ENCODE results near the gene AIF1L. TPM values are rescaled to one million over a fixed set of nuclear protein-coding genes. Genes with fewer than 3 reads are reported as not detected.
A peak's percentile ranks its signal among the peaks of the same experiment; 100 is the strongest.

Gene AIF1L
- total RNA-seq, 2 donors from 2014 or later = 0.61 to 3.1 TPM

DNA sequence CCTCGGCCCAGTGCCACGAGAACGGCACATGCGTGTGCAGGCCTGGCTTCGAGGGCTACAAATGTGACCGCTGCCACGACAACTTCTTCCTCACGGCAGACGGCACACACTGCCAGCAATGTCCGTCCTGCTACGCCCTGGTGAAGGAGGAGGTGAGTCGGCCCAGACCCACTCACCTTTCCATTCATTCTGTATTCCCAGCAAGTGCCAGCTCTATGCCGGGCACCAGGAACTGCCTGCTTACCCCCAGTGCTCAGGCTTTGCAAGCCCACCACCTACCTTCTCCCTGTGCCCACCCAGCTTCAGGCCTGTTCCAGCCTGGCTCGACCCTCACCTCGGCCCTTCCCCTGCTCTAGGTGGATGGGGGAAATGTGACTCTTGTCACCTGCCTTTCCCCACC lies 26.6 kb upstream of the AIF1L start:
- DNase-seq (ENCODE audit: low spot score in 2 of 2) (no peak), ATAC-seq (no peak)
- Mint-ChIP-seq H3K36me3 (no peaks in the 10 kb centered on the region), H3K27ac (no peak overlapping the region), H3K9me3 (no peaks in the 10 kb centered on the region)

DNA sequence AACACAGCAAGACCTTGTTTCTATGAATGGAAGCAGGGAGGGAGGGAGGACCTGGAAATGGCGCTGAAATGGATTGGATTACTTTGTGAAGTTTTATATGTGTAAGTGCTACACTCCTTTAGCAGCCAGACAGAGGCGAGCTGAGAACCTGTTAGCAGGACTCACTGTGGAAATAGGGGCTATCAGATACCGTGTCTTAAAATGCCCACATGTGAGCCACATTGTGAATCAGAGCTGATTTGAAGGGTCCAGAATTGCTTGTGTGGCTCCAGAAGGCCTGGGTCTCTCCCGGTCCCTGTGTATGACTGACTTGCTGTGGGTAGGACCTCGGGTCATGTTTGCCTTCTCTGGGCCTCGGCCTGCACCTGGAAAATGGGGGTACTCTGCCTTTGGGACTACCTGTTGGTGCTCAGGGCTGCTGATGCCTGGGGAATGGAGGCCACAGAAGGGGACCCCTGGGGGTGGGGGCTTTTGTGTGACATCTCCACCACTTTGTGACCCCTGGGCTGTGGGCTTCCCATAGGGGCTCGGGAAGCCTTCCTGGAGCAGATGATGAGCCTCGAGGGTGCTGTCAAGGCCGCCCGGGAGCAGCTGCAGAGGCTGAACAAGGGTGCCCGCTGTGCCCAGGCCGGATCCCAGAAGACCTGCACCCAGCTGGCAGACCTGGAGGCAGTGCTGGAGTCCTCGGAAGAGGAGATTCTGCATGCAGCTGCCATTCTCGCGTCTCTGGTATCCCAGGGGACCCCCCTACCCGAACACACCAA lies 24.0 kb upstream of the AIF1L start:
- H3K36me3 Mint-ChIP-seq = no peaks in the 10 kb centered on the region
- no peak for ATAC-seq
- no peak overlapping the region for H3K27ac Mint-ChIP-seq
- H3K9me3 Mint-ChIP-seq = no peaks in the 10 kb centered on the region
- DNase-seq (ENCODE audit: low spot score in 2 of 2) = no peak

DNA sequence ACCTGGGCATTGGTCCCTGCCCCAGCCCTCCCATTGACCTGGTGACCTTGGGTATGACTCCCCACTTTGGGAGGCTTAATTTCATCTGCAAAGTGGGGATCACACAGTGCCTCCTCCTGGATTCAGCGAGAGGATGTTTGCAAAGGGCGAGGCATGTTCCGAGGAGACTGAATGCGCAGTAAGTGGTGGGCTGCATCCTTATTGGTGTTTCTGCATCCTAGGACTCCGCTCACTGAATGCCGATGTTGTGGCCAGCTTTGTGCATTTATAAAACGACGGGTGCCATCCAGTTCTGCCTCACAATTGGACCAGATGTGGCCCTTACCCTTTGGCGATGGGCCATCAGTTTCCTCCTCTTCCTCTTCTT lies 23.5 kb upstream of the AIF1L start:
- no peaks in the 10 kb centered on the region for H3K9me3 Mint-ChIP-seq
- peak overlapping the region in 1 of 2 donors; percentile 24 for H3K27ac Mint-ChIP-seq
- DNase-seq (ENCODE audit: low spot score in 2 of 2) (no peak), ATAC-seq (no peak)
- H3K36me3 Mint-ChIP-seq = no peaks in the 10 kb centered on the region

DNA sequence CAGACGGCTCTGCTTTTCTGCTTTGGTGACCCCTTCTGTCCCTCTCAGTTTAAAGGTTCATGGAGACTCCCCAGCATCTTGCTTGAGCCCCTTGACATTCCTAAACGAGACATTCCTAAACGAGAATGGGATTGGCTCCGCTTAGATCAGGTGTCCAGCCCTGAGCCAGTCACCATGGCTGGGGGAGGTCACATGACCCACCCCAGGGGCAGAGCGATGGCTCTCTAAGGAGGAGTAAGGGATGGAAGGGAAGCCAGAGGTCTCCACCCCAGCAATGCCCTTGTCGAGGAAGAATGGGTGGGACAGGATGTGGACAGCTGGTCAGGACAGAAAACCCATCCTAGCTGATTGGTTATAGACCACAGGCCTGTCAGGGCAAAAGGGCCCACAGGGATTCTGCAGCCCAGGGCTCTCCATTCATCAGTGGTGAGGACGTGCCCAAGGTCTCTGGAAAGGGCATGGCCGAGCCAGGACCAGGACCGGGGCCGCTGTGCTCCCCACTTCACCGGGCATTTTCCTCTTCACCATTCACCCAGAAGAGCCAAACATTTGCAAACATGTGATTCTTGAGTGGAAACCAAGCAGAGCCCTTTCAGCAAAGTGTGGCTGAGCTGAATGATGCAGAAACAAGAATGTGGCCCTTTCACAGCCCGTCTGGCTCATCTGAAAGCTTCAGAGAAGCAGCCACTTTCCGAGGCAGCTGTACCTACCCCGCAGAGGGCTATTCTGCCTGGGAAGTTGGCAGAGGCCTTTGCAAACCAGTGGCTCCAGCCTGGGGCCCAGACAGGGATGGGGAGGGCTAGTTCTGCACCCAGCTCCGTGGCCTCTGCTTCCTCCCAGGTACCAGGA lies 19.8 kb upstream of the AIF1L start:
- Mint-ChIP-seq H3K36me3 (no peaks in the 10 kb centered on the region), H3K27ac (no peak overlapping the region), H3K9me3 (no peaks in the 10 kb centered on the region)
- ATAC-seq (no peak), DNase-seq (ENCODE audit: low spot score in 2 of 2) (no peak)

- Mint-ChIP-seq H3K9me3 (no peaks in the 10 kb centered on the region), H3K27ac (no peak overlapping the region), H3K36me3 (no peaks in the 10 kb centered on the region)
- DNase-seq (ENCODE audit: low spot score in 2 of 2) (no peak), ATAC-seq (no peak)
Measured at GRCh38 chr9:131078427-131079366, 17.6 kb upstream of the AIF1L start.

DNA sequence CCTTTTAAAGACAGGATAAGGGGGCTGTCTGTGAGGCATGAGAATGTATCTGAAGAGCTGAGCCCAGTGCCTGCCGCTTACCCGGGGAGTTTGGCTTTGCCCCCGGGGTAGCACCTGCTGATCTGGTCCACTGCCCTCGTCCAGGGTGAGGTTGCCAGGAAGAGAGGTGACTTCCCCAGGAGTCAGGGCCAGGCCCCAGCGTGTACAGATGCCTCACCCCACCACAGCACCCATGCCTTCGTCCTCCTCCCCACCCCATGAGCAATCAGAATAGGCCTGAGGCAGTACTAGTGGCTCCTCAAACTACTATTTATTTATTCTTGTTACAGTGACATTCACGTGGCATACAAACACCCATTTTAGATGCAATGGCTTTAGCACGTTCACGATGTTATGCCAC lies 15.7 kb upstream of the AIF1L start:
- H3K9me3 Mint-ChIP-seq = no peaks in the 10 kb centered on the region
- H3K36me3 Mint-ChIP-seq = no peaks in the 10 kb centered on the region
- ATAC-seq = no peak
- no peak for DNase-seq (ENCODE audit: low spot score in 2 of 2)
- H3K27ac Mint-ChIP-seq = no peak overlapping the region

DNA sequence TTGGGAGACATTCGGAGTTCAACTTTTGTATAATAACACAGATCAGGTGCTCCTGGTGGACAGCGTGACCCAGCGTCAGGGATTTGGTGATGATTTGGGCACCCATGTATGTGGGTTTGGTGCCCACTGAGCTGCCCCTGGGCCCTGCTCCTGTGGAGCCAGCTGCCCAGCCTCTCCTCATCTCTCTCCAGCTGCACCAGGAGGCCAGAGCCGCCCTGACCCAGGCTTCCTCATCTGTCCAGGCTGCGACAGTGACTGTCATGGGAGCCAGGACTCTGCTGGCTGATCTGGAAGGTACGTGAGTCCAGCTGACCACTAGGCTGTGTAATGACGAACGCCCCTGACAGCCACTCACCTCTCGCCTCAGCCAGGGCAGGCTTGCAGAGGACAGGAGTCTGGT lies 14.5 kb upstream of the AIF1L start:
- DNase-seq (ENCODE audit: low spot score in 2 of 2) (no peak), ATAC-seq (no peak)
- Mint-ChIP-seq H3K27ac (peak overlapping the region in 1 of 2 donors; percentile 59), H3K9me3 (no peaks in the 10 kb centered on the region), H3K36me3 (no peaks in the 10 kb centered on the region)

DNA sequence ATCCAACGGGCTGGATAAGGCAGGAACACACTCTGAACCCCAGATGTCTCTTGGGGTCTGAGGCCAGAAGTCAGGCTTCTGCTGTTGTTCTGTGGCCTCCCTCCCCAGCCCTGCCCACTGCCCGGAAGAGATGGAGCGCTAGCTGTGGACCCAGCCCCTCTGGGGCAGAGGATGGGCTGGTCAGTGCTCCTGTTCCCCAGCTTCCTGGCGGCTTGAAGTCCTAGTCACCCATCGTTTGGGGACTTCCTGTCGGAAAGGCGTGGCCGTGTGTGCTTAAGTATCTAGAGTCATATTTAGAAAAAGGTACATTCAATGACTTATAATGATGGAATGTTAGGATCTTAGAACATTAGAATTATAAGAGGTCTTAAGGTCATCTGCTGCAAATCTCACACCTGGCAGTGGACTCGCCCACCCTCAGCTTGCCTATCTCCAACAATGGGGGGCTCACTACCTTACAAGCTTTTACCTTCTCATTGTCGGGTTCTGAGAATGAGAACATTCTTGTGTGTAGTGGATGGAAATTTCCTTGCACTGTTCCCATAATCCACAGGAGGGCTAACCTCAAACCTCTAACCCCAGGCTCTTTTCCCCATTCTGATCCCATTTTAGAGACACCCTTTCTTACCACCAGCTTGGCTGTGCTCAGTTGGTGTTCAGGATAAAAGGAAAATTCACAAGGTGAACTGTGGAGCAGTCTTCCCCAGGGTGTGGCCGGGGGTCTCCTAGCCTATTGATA lies 13.4 kb upstream of the AIF1L start:
- H3K27ac Mint-ChIP-seq = no peak overlapping the region
- DNase-seq (ENCODE audit: low spot score in 2 of 2) (no peak), ATAC-seq (no peak)
- H3K9me3 Mint-ChIP-seq = no peaks in the 10 kb centered on the region
- H3K36me3 Mint-ChIP-seq = no peaks in the 10 kb centered on the region

DNA sequence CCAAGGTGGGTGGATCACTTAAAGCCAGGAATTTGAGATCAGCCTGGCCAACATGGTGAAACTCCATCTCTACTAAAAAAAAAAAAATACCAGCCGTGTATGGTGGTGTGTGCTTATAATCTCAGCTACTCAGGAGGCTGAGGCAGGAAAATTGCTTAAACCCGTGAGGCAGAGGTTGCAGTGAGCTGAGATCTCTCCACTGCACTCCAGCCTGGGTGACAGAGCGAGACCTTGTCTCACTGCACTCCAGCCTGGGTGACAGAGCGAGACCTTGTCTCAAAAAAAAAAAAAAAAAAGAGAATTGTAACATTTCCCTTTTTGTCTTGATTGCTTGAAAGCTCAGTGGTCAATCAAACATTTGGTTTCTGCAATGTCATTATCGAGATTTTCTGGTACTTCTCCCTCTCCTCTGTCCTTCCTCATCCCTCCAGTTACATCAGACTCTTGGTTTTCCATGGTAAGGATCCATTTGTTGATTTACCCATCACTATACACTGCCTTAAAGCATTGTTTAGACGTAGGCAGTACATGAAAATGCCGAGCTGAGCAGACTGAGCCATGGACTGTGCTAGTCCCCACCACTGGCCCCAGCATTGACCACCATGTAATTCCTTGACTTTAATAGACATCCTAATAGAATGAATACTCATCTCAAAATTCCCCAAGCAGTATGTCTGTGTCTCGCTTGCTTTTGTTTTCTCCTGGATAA lies 11.5 kb upstream of the AIF1L start:
- Mint-ChIP-seq H3K27ac (no peak overlapping the region), H3K9me3 (no peaks in the 10 kb centered on the region), H3K36me3 (no peaks in the 10 kb centered on the region)
- no peak for ATAC-seq
- DNase-seq (ENCODE audit: low spot score in 2 of 2) = no peak

DNA sequence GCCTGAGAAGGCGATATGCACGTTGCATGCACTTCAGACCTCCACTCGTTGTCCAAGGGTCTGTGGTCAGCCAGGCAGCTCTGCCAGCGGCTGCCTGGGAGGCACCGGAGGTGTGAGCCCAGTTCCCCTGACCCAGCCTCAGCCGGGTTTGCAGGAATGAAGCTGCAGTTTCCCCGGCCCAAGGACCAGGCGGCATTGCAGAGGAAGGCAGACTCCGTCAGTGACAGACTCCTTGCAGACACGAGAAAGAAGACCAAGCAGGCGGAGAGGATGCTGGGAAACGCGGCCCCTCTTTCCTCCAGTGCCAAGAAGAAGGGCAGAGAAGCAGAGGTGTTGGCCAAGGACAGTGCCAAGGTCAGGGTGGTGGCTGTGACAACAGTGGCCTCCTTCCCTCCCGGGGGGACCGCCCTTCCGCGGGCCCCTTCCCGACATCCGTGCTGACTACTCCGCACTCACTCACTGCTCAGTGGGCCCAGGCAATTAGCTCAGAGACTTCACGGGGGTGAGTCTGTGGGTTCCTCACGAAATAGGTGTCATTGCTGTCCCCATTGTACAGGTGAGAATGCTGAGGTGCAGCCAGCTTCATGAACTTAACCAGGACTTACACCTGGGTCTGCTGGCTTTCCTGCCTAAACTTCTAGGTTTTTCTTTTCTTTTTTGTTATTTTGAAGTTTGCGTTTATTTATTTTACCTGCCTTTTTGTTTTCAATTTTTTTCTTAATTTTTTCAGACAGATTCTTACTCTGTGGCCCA lies 10.8 kb upstream of the AIF1L start:
- DNase-seq (ENCODE audit: low spot score in 2 of 2) = no peak
- H3K27ac Mint-ChIP-seq = no peak overlapping the region
- ATAC-seq = no peak
- no peaks in the 10 kb centered on the region for H3K9me3 Mint-ChIP-seq
- H3K36me3 Mint-ChIP-seq = no peaks in the 10 kb centered on the region

DNA sequence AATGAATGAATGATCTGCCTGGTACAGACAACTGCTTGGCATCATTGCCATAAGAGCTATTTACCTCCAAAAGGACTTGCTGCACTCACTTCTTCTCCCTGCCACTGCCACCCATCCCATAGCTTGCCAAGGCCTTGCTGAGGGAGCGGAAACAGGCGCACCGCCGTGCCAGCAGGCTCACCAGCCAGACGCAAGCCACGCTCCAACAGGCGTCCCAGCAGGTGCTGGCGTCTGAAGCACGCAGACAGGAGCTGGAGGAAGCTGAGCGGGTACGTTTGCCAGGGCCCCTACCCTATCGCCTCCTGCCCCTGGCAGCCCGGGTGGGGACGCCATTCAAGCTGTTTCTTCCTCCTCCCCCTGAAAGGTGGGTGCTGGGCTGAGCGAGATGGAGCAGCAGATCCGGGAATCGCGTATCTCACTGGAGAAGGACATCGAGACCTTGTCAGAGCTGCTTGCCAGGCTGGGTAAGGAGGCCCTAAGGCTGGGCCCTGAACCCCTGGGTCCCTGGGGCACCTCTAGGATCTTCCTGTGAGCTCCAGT lies 8.9 kb upstream of the AIF1L start:
- Mint-ChIP-seq H3K9me3 (no peaks in the 10 kb centered on the region), H3K36me3 (no peaks in the 10 kb centered on the region), H3K27ac (no peak overlapping the region)
- DNase-seq (ENCODE audit: low spot score in 2 of 2) (no peak), ATAC-seq (no peak)

DNA sequence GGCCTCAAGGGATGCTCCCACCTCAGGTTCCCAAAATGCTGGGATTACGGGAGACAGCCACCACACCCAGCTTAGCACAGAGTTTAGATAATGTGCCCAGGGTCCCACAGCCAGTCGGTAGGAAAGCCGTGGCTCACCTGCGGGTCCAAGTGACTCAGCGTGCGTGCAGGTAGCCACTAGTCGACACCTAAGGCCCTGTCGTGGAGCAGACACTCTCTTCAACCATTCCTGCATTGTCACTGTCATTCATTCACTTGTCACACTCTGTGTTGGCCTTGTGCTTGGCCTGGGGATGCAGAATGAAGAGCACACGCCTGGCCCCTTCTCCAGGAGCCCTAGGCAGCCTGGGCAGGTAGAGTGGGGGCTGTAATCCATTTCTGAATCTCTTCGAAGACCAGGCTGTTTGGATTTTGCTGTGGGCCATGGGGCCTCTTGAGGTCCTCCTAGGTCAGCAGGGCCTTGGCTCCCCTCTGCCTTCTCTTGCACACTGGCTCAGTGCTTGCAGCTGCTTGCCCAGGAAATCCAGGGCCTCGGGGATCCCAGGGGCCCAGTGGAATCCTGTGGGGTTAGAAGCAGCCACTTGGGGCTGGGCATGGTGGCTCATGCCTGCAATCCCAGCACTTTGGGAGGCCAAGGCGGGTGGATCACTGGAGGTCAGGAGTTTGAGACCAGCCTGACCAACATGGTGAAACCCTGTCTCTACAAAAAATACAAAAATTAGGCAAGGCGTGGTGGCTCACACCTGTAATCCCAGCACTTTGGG lies 6.1 kb upstream of the AIF1L start:
- Mint-ChIP-seq H3K9me3 (no peaks in the 10 kb centered on the region), H3K36me3 (no peaks in the 10 kb centered on the region), H3K27ac (no peak overlapping the region)
- DNase-seq (ENCODE audit: low spot score in 2 of 2) (no peak), ATAC-seq (no peak)

GRCh38 chr9:131091352-131091992 lies 4.9 kb upstream of the AIF1L start:
- no peak for ATAC-seq
- H3K27ac Mint-ChIP-seq = no peak overlapping the region
- no peaks in the 10 kb centered on the region for H3K9me3 Mint-ChIP-seq
- H3K36me3 Mint-ChIP-seq = peaks cover 0 to 5% of the 10 kb centered on the region in 2 donors
- no peak for DNase-seq (ENCODE audit: low spot score in 2 of 2)

DNA sequence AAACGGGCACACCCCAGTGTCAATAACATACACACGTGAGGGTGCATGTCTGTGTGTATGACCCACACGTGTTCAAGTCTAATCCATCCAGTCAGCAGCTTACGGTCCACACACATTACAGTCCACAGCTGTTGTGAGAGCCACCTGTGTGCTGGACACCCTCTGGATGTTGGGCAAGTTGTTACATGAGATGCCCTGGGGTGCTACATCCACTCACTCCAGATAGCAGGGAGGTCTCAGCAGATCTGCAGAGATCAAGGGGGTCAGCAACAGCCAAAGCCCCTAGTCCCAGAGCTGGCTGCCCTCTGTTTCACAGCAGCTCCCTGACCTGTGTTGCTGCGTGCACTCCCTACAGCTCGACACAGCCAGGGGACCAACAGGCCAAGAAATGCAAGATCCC lies 4.3 kb upstream of the AIF1L start:
- Mint-ChIP-seq H3K9me3 (no peaks in the 10 kb centered on the region), H3K36me3 (peaks cover 0 to 5% of the 10 kb centered on the region in 2 donors), H3K27ac (no peak overlapping the region)
- no peak for DNase-seq (ENCODE audit: low spot score in 2 of 2)
- ATAC-seq = no peak
